Measurements from ENCODE around the gene PSPH.
A peak's percentile ranks its signal among the peaks of the same experiment; 100 is the strongest.

Gene PSPH

DNA sequence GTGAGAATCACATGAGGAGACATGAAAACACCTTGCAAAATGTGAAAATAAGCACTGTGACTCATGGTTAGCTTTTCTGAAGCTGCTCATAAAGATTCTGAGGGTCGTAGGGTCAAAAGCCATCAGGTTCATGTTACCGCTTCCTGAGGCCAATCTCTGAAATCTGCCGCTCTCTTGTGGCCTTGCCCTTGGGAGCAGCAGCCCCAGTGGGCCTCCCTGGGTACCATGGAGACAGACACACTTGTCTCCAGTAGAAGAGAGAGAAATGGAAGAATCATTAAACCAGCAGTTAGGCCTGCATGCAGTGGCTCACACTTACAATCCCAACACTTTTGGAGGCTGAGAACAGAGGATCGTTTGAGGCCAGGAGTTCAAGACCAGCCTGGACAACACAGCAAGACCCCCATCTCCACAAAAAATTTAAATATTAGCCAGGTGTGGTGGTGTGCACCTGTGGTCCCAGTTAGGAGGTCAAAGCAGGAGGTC lies 44.0 kb downstream of the PSPH start:
- no peak for DNase-seq (ENCODE audit: low read depth, low spot score)

DNA sequence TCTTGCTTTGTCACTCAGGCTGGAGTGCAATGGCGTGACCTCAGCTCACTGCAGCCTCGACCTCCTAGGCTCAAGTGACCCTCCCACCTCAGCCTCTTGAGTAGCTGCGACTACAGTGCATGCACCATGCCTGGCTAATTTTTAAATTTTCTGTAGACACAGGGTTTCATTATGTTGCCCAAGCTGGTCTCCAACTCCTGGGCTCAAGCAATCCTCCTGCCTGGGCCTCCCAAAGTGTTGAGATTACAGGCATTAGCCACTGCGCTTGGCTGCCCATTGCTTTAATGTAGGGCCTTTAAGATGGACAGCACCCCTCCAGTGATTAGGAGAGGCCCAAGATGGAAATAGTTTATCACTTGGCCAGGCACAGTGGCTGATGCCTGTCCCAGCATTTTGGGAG lies 47.5 kb downstream of the PSPH start:
- DNase-seq (ENCODE audit: low read depth, low spot score), result no peak

DNA sequence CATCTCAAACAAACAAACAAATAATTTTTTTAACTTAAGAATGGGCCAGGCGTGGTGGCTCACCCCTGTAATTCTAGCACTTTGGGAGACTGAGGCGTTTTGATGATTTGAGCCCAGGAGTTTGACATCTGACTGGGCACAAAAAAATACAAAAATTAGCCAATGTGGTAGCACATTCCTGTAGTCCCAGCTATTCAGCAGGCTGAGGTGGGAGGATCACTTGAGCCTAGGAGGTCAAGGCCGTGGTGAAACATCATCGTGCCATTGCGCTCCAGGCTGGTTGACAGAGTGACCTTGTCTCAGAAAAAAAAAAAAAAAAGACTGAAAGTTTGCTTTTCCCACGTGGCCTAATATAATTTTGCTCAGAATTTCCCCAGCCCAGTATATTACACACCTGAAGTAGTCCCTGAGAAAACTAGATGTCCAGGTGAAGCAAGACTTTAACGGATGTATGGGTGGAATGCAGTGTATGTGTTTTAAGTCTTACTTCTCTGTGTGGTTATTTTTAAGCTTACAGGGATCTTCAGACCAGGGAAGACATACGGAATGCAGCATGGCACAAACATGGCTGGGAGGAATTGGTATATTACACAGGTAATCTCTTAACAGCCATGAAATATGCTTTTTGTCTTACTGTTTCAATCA lies 54.3 kb downstream of the PSPH start:
- no peak for DNase-seq (ENCODE audit: low read depth, low spot score)

DNA sequence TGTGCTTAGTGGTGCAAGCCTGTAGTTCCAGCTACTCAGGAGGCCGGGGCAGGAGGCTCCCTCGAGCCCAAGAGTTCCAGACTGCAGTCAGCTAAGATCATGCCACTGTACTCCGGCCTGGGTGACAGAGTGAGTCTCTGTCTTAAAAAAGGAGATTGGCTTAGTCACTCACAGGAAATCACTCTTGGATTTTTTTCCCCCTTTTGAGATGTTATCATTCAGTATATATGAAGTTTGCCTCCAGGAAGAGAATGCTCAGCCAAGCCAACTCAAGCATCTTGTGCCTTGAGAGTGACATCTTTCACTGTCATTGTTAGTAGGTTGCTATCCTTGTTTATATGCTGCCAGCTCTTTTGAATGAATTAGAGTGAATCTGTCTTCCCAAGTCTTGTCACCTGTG lies 58.9 kb downstream of the PSPH start:
- DNase-seq (ENCODE audit: low read depth, low spot score), result no peak

DNA sequence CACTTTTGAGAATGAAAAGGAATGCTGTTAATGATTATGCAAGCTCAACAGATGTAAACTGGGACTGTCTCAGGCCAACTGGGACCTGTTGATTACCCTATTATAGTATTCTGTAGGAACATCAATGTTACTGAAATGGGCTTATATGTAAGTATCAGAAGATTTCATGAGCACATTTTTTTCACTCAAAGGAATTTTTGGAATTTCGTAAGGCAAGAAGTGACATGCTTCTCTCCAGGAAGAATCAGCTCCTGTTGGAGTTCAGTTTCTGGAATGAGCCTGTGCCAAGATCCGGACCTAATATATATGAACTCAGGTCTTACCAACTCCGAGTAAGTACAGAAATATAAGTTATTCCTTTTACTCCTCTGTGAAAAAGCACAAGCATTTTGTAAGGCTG lies 67.7 kb downstream of the PSPH start:
- DNase-seq (ENCODE audit: low read depth, low spot score), result no peak

DNA sequence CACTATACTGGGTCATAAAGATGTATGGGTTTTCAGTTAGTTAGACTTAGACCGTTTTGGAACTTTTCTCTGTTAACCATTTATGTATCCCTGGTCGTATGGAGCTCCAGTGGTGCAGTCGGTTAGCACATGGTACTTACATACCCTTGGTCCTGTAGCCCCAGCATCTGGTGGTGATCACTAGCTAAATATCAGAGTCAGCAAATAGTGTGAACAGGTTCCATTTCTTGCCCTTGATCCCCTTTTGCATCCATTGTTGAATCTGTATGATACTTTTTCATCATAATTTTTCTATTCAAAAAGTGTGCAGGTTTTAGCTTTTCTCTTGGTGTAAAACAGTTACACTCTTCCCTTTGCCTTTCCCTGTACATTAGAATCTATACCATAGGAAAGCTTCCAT lies 71.0 kb downstream of the PSPH start:
- DNase-seq (ENCODE audit: low read depth, low spot score), result no peak

DNA sequence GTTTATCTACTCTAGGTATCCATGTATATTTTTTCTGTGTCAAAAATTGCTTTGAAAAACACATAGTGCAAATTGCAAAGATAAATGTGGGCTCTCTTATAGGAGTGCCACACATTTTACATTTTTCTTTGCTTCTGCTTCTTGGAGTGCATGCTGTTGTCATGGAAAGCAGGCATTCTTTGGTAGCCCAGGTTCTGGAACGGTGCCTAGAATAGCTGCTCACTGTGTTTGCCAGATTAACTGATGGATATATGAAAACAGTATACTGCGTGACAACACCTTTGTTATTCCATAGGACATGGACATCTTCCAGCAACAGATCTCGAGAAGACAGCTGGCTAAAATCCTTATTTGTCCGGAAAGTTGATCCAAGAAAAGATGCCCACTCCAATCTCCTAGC lies 73.4 kb downstream of the PSPH start:
- no peak for DNase-seq (ENCODE audit: low read depth, low spot score)

DNA sequence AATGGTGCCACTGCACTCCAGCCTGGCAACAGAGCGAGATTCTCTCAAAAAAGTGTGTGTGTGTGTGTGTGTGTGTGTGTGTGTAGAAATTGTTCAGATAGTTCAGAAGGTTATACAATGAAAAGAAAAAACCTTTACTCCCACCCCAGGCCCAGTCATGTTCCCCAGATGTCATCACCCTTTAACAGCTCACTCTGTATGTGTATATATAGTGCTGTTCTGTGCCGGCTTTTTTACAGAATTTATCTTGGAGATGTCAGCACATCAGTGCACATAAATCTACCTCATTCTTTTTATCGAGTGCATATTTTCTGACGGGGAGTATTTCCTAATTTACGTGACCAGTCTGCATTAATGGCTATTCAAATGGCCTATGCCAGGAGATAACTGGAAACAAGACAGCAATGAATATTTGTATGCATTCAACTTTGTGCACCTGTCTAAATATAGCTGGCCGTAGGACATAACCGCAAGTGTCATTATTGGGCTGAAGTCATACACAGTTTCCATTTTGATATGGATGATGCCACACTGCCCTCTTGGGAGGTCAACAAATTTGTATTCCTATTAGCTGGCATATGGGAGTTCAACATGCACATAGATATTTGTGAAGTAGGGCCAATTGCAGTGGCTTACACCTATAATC lies 75.1 kb downstream of the PSPH start:
- no peak for DNase-seq (ENCODE audit: low read depth, low spot score)

DNA sequence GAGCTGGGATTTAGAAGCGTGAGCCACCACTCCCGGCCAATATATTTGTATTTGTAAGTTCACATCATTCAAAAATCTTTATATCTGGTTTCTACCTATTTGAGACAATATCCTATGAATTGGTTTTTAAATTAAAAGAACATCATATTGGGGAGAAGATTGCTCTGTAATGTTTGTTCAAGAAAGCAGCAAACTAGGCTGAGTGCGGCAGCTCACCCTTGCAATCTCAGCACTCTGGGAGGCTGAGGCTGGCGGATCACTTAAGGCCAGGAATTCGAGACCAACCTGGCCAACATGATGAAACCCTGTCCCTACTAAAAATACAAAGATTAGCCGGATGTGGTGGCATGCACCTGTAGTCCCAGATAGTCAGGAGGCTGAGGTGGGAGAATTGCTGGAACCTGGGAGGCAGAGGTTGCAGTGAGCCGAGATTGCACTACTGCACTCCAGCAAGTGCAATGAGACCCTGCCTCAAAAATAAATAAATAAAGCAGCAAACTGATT lies 77.4 kb downstream of the PSPH start:
- no peak for DNase-seq (ENCODE audit: low read depth, low spot score)

DNA sequence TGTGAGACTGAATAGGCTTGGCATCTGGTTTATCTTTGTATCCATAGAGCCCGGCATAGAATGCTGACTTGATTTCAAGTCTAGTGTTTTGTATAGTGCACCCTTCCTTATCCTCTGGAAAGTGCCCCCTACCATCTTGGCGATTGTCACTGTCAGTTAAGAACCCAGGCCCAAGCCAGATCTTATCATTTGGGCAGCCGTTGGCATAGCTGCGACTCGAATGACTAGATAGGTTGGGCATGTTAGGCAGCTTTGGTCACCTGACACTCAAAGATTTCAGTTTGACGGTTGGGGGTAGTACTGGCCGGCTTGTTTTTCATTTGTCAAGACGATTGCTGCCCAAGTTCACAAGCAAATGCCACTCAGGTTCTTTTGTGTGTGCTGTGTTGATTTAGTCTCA lies 80.3 kb downstream of the PSPH start:
- no peak for DNase-seq (ENCODE audit: low read depth, low spot score)

DNA sequence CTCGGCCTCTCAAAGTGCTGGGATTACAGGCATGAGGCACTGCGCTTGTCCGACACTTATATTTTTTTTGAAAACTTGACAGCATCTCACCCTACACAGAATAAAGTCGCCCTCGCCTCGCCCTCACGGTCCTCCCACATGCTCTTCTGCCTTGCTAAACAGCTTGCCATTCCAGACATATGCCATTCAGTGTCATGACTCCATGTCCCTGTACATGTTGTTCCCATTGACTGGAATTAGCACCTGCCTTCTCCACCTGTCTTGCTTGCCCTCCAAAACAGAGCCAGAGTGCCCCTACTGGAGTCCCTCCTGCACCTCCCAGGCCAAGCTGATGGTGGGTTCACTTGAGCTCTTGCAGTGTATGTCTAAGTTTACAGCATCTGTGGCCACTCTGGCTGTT lies 80.7 kb downstream of the PSPH start:
- no peak for DNase-seq (ENCODE audit: low read depth, low spot score)

DNA sequence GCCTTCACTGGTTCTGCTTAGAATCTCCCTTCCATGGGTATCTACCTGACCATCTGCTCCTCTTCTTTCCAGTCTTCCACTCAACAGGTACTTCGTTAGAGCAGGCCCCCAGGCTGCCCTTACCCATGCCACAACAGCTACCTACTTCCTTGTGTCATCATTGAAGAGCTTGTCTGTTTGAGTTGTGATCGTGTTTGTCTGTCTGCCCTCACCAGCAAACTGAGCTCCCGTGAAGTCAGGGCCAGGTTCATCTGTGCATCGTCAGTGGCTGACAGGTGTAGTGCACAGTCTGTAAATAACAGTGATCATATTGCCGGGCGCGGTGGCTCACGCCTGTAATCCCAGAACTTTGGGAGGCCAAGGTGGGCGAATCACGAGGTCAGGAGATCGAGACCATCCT lies 81.9 kb downstream of the PSPH start:
- no peak for DNase-seq (ENCODE audit: low read depth, low spot score)

DNA sequence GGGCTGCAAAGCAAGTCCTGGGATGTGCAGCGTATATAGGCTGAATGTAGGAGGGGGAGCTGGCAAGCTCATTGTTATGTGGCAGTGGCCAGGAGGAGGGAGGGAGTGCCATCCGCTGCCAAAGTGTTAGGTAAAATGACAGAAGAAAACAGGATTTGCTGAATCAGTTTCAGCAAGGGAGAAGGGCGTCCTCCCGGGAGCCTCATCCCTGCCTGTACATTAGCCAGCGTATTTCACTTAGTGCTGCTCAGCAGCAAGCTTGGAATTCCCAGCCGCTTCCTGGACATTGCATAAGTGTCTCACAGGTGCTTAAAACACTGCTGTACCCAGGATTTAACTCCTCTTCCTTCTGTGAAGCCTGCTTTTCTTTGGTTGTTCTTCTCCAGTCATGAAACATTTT lies 84.4 kb downstream of the PSPH start:
- no peak for DNase-seq (ENCODE audit: low read depth, low spot score)

DNA sequence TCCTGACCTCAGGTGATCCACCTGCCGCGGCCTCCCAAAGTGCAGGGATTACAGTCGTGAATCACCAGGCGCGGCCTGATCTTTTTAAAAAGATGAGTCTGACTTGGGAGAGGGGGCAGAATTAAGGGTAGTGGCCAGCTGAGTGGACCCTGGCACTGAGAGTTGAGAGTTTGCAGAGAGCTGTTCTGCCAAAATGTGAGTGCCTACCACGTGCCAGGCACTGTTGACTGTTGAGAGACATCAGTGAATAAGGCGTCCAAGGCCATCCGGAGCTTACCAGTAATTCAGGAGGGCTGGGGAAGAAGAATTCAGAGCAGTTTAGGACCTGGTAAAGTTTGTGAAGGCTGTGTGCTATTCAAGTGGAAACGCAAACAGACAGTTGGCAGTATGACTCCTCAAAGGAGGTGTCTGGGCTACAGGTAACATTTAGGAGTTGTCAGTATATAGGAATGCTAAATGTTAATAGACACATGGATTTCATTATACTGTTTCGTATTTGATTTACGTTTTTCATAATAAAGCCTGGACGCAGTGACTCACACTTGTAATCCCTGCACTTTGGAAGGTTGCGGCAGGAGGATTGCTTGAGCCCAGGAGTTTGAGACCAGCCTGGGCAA lies 85.3 kb downstream of the PSPH start:
- DNase-seq (ENCODE audit: low read depth, low spot score), result no peak

DNA sequence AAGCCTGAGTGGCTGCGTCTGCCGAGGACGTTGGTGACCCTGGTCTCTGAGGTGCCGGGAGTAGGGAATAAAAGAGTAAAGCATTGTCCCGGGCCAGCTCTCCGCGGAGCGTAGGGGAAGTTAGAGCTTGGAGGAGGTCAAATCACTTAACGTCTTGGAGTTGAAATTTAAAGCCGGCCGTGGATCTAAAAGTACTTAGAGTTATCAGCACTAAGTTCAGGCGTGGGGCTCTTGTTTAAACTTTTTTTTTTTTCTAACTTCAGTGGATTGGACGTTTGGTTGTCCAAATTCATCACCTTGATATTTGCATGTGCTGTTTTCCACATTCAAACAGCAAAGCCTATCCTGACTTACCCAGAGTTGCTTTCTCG lies 86.2 kb downstream of the PSPH start:
- DNase-seq (ENCODE audit: low read depth, low spot score), result no peak

DNA sequence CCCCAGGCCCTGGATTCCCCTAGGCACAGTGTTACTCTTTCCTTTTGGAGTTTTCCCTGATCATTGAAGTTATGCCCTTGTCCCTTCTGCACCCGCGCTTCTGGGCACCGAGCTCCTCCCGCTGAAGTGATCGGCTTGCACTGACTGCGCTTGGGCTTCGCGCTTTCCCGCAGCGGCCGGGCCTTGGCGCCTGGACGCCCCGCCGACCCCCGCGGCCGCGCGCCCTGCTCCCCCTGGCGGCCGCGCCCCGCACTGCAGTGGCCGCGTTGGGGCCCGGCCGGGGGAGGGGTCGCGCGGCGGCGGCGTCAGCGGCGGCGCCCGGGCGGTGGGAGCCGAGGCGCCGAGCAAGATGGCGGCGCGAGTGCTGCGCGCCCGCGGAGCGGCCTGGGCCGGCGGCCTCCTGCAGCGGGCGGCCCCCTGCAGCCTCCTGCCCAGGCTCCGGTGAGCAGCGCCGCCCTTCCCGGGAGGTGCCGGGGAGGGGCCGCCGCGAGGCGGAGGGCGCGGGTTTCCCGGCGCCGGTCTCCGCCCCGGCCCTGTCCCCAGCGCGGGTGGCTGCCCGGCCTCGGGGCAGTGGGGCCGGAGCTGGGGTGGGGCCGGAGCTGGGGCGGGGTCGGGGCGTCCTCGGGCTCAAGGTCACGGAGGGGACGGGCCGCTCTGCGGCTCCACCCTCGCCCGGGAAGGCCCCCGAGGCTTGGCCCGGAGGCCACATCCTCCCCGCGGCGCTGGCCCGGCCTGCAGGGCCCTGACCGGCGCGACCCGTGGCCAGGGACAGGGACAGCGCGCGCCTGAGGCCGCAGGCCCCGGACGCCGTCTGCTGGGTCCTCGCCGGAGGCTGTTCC lies 86.8 kb downstream of the PSPH start, which contains the start of gene NIPSNAP2:
TSS of gene NIPSNAP2 (plus strand) at position 325 of the 839 bp plus-strand sequence. CDS start at position 350, 25 bp downstream.
- peak; percentile 16 for DNase-seq (ENCODE audit: low read depth, low spot score)

DNA sequence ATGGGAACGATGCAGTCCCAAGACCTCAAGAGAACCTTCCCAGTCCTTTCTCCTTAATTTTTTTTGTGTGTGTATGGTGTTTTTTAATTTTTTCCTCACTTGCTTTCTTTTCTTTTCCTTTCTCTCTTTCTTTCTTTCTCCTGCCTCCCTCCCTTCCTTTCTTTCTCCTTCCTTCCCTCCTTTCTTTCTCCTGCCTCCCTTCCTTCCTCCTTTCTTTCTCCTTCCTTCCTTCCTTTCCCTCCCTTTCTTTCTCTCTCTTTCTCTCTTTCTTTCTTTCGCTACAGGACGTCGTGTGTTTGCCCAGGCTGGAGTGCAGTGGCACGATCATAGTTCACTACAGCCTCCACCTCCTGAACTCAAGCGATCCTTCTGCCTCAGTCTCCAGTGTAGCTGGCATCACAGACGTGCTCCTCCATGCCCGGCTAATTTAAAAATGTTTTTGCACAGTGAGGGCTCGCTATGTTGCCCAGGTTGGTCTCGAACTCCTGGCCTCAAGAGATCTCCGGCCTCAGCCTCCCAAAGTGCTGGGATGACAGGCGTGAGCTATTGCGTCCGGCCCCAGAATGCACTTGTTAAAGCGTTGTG lies 87.6 kb downstream of the PSPH start:
- DNase-seq (ENCODE audit: low read depth, low spot score), result no peak

DNA sequence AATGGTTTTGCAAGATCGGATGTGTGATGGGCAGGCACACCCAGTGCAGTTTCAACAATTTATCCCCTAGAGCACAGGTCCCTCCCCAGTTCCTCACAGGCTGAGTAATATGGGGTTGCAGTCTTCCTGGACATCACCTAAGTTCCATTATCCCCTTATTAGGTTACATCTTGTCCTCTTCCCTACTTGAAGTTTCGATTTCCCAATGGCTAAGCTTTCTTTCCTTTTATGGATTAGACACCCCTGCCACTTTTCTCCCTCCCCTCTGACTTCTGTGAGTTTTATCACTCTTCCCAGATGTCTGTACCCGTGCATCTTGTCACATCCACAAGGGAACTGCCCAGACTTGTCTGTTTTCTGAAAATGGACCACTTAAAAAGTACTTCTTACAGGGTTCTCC lies 89.2 kb downstream of the PSPH start:
- no peak for DNase-seq (ENCODE audit: low read depth, low spot score)
